ENCODE measurements around the gene LCN9.
"Not testable (repeated sequence)": the region's sequence is repeated elsewhere in the genome, so short reads cannot be mapped to it uniquely, and the experiment has no call there.

LCN9 gene

DNA sequence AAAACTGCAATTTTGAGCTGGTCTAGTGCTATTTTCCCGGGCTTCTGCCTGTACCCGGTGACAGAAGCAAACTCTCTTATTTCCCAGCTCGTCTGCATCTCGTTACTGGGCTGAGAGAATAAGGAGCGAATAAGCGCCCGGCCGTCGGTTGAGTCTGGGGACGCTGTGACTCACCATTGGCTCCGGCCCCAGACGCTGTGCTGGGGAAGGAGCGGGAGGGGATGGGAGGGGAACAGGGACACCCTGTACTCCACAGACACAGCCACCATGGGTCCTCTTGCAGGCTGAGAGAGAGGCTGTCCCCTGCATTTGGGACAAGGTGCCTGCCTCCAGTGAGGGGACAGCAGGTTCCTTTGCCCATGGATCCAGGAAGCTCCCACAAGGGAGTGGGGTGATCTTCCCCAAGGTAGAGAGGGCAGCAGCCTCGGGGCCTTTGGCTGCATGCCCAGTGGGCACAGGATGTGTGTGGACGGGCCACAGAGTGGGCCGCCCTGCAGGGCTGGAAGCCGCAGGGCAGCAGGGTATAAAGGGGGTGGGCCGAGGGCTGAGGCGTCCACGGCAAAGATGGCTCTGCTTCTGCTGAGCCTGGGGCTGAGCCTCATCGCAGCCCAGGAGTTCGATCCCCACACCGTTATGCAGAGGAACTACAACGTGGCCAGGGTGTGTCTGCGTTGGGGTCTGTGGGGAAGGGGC, at the start of gene LCN9:
Gene LCN9 (plus strand): TSS at position 552 of the 693 bp plus-strand sequence. CDS start 13 bp downstream, at position 565.
- FAIRE-seq (no peak), DNase-seq (ENCODE audit: insufficient read length, low spot score) (no peak)

GRCh38 chr9:135613946-135614805, 48.9 kb upstream of the LCN9 start:
- DNase-seq (ENCODE audit: insufficient read length, low spot score) = no peak
- no peak for FAIRE-seq

- DNase-seq (ENCODE audit: insufficient read length, low spot score) = no peak
- no peak for FAIRE-seq
Measured at GRCh38 chr9:135614821-135615665, 48.1 kb upstream of the LCN9 start.

GRCh38 chr9:135615666-135616618, 47.2 kb upstream of the LCN9 start:
- DNase-seq (ENCODE audit: insufficient read length, low spot score) (no peak), FAIRE-seq (no peak)

GRCh38 chr9:135616619-135617537, 46.2 kb upstream of the LCN9 start:
- FAIRE-seq = no peak
- no peak for DNase-seq (ENCODE audit: insufficient read length, low spot score)

- no peak for DNase-seq (ENCODE audit: insufficient read length, low spot score)
- no peak for FAIRE-seq
Measured at GRCh38 chr9:135617538-135617900, 45.6 kb upstream of the LCN9 start.

- DNase-seq (ENCODE audit: insufficient read length, low spot score) (no peak), FAIRE-seq (no peak)
Measured at GRCh38 chr9:135617991-135618411, 45.1 kb upstream of the LCN9 start.

DNA sequence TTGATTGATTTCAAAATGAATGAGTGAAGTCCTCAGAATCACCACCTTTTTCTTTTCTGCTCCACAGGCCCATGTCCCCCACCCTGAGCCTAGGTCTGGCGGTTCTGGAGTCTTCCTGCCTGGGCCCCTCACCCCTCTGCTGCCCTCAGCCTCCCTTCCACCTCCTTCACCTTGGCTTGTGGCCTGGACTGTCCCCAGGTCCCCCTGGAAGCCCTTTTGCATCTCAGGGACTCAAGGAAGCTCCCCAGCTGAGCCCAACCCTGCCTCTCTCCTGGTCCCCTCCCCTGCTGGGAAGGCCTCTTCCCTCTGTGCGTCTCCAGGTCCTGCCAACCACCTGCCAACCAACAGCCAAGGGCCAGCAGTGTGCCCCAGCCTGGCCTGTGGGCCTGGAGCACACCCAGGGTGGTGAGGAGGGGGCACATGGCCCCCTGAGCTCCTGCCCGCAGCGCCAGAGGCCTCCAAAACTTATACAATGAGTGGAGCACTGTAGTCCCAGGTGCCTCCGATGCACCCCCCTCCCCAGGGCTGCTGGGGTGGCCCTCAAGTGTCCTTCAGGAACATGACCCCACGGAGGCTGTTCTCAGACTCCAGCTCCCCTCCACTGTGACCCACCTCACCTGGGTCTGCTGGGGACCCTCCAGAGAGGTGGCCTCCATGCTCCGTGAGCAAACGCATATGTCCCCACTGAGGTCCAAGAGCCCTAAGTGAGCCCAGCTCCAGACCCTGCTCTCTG, 44.1 kb upstream of the LCN9 start:
- no peak for DNase-seq (ENCODE audit: insufficient read length, low spot score)
- no peak for FAIRE-seq

- DNase-seq (ENCODE audit: insufficient read length, low spot score) (no peak), FAIRE-seq (no peak)
Measured at GRCh38 chr9:135619599-135619886, 43.6 kb upstream of the LCN9 start.

DNA sequence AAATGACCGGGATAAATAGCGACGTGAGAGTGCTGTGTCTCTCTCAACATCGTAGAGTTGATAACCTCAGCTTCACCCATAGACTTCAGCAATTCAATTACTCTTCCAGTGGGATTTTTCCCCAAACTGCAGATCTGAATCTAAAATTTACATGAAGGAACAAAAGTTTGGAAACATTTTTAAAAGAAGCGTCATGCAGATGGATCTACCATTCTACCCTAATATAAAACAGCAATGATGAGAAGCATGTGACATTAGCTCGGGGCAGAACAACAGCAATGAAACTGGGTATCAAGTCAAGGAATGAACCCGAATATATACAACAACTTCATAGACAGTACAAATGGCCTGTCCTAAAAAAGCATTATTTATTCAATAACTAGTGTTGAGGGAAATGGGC, 42.6 kb upstream of the LCN9 start:
- FAIRE-seq = no peak
- DNase-seq (ENCODE audit: insufficient read length, low spot score) = no peak

DNA sequence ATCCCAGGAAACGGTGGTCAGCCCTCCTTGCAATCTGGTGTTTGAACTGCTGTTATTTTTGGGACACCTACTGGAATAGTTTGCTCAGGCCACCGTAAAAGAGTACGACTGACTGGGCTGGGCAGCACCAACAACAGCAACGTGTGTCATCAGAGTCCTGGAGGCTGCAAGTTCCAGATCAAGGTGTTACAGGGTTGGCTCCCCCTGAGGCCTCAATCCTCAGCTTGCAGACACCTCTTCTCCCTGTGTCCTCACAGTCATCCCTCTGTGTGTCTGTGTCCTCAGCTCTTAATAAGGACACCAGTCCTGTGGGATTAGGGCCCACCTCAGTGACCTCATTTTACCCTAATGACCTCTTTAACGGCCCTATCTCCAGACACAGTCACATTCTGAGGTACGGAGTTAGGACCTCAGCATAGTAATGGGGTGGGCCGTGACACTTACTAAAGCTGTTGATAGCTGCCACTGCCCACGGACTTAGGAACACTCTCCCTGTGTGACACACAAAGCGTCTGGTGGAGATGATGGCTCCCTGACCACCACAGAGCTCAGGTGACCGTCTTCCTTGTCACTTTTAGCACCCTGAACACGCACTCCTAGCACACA, 40.6 kb upstream of the LCN9 start:
- DNase-seq (ENCODE audit: insufficient read length, low spot score) (no peak), FAIRE-seq (no peak)

- no peak for FAIRE-seq
- no peak for DNase-seq (ENCODE audit: insufficient read length, low spot score)
Measured at GRCh38 chr9:135624282-135624681, 38.8 kb upstream of the LCN9 start.

DNA sequence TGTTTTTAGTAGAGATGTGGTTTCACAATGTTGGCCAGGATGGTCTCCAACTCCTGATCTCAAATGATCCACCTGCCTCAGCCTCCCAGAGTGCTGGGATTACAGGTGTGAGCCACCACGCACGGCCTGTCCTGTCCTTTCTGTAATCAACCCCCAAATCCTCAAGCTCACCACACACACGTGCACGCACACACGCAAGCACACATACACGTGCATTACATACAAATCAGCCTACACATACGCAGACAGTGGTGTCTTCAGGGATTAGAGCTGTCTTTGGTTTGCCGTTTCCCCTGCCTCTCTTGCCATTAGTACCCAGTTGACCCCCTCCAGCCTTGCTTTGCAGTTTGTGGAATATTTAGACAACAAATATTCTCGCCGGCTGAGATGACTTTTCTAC, 30.3 kb upstream of the LCN9 start:
- DNase-seq (ENCODE audit: insufficient read length, low spot score) = no peak
- no peak for FAIRE-seq

DNA sequence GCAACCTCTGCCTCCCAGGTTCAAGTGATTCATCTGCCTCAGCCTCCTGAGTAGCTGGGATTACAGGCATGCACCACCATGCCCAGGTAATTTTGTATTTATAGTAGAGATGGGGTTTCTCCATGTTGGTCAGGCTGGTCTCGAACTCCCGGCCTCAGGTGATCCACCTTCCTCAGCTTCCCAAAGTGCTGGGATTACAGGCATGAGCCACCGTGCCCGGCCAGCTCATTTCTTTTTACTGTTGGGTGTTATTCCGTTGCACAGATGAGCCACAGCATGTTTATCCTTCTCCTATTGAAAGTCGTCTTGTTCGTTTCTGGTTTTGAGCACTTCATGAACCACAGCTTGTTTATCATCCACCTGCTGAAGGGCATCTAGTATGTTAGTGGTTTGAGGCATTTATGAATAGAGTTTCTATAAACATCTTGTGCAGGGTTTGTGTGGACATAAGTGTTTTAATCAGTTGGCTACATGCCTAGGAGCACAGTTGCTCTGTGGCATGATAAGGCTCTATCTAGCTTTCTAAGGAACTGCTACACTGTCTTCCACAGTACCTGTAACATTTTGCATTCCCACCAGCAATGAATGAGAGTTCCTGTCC, 26.1 kb upstream of the LCN9 start:
- not testable (repeated sequence) for DNase-seq (ENCODE audit: insufficient read length, low spot score)

GRCh38 chr9:135639196-135639595, 23.9 kb upstream of the LCN9 start, which contains the start of gene GLT6D1:
GLT6D1 (minus strand) TSS chr9:135639540; CDS start chr9:135639187, 353 bp downstream.
- no peak for DNase-seq (ENCODE audit: insufficient read length, low spot score)
- no peak for FAIRE-seq

More for the DNA sequence above, 26.1 kb upstream of the LCN9 start:
- not testable (repeated sequence) for FAIRE-seq

DNA sequence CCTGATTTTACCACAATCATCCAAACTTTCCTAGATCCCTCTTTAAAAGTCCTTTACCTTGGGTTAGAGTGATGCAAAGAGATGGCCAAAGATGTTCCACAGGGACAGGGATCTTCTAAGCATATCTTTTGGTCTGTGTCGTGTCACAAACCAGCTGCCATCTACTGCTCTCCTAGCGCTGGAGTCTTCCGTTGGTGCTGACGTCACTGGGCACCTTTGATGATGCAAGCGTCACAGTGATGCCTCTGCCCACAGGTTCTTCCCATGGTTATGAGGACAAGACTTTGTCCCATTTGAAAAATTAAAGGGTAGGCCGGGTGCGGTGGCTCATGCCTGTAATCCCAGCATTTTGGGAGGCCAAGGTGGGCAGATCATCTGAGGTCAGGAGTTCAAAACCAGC, 22.1 kb upstream of the LCN9 start:
- no peak for DNase-seq (ENCODE audit: insufficient read length, low spot score)
- no peak for FAIRE-seq

- no peak for DNase-seq (ENCODE audit: insufficient read length, low spot score)
- no peak for FAIRE-seq
Measured at GRCh38 chr9:135641745-135642144, 21.4 kb upstream of the LCN9 start.

Data from HTR-8/SVneo (cell line).